ENCODE results near the gene INF2. TPM values are rescaled to one million over a fixed set of nuclear protein-coding genes. Genes with fewer than 3 reads are reported as not detected.

Gene INF2
- total RNA-seq, 1 donor from 2014 or later = 26.6 TPM

DNA sequence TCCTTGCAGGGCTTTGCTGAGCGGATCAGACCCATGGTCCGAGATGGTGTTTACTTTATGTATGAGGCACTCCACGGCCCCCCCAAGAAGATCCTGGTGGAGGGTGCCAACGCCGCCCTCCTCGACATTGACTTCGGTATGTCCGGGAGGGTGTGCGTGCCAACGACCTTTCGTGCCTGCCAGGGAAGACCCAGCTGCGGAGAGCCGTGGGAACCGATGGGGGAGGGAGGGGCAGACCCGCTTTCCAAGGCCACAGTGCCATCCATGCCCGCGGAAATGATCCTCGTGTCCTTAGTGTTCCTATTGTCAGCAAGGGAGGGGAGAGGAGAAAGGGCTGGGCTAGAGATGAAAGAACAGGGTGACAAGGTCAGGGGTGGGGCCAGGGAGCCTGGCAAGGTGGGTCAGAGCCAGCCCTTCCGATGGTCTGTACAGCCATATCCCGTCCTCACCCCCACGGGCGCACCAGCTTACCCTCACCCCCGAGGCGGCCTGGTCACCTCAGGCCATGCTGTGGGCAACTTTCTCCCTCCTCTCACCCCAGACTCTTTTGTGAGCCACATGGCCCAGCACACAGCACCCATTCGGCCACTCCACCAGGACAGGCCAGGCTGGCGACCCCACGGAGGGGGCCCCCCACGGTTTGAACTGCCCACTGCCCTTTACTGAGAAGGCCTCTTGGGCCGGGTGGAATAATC lies 51.8 kb downstream of the INF2 start:
- Histone ChIP-seq H3K36me3 (ENCODE audit: control insufficient read depth, insufficient read depth, low read length) (peaks cover 31% of the 10 kb centered on the region), H3K27me3 (ENCODE audit: control insufficient read depth, insufficient read depth, low read length) (no peaks in the 10 kb centered on the region), H3K4me3 (ENCODE audit: low read depth, low read length) (no peak overlapping the region)
- DNase-seq (ENCODE audit: low read depth) (no peak), FAIRE-seq (no peak)
- TF ChIP-seq, protein P1, sequence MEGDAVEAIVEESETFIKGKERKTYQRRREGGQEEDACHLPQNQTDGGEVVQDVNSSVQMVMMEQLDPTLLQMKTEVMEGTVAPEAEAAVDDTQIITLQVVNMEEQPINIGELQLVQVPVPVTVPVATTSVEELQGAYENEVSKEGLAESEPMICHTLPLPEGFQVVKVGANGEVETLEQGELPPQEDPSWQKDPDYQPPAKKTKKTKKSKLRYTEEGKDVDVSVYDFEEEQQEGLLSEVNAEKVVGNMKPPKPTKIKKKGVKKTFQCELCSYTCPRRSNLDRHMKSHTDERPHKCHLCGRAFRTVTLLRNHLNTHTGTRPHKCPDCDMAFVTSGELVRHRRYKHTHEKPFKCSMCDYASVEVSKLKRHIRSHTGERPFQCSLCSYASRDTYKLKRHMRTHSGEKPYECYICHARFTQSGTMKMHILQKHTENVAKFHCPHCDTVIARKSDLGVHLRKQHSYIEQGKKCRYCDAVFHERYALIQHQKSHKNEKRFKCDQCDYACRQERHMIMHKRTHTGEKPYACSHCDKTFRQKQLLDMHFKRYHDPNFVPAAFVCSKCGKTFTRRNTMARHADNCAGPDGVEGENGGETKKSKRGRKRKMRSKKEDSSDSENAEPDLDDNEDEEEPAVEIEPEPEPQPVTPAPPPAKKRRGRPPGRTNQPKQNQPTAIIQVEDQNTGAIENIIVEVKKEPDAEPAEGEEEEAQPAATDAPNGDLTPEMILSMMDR (IDR thresholded peaks at IDR 0.05; ENCODE audit: insufficient read depth, low read length, severe bottlenecking) = no peak

DNA sequence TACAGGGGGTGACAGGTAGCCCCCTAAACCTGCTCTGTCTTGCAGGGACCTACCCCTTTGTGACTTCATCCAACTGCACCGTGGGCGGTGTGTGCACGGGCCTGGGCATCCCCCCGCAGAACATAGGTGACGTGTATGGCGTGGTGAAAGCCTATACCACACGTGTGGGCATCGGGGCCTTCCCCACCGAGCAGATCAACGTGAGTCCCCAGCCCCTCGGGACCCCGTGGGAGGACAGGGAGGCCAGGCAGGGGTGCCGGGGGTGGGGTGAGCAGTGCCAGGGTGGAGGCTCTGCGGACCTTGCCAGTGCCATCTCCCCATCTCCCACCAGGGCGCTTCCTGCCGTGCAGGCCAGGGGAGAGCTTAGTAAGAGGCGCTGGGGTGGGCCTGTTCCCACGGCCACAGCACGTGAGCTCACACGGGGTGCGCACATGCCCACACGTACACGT lies 52.4 kb downstream of the INF2 start:
- DNase-seq (ENCODE audit: low read depth) (no peak), FAIRE-seq (no peak)
- TF ChIP-seq, protein P1 (IDR thresholded peaks at IDR 0.05; ENCODE audit: insufficient read depth, low read length, severe bottlenecking) = no peak
- Histone ChIP-seq H3K4me3 (ENCODE audit: low read depth, low read length) (no peak overlapping the region), H3K36me3 (ENCODE audit: control insufficient read depth, insufficient read depth, low read length) (peaks cover 30% of the 10 kb centered on the region), H3K27me3 (ENCODE audit: control insufficient read depth, insufficient read depth, low read length) (no peaks in the 10 kb centered on the region)

DNA sequence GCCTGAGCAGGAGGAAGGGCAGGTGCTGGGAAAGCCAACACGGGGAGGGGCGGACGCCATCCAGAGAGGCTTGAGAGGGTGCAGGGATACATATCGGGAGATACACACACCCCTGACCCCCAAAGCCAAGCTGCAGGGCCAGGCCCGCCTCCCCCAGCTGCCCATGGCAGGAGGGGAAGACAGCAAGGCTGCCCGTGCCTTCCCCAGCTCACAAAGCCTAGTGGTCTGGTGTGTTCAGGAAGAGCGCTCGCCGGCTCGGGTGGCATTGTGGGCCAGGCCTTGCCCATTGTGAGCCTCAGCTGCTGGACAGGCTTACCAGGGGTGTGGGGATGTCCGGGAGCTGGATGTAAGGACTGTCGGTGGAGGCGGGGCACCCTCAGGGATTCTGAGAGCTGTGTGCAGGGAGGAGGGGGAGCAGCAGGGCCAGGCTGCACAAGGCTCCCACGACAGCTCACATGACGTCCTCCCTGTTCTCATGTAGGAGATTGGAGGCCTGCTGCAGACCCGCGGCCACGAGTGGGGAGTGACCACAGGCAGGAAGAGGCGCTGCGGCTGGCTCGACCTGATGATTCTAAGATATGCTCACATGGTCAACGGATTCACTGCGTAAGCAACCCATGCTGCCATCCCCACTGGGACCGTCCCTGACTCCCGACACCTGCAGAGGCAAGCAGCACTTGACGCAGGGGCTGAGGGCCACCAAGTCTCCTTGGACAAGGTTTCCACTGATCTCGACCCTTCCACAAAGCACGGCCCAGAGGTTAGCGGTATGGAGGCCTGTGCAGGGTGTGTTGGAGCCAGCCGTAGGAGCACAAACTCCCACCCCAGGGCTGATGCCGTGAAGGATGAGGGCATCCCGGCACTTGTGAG lies 53.4 kb downstream of the INF2 start:
- FAIRE-seq = no peak
- no peak for DNase-seq (ENCODE audit: low read depth)
- H3K27me3 ChIP-seq (ENCODE audit: control insufficient read depth, insufficient read depth, low read length) = no peaks in the 10 kb centered on the region
- peaks cover 28% of the 10 kb centered on the region for H3K36me3 ChIP-seq (ENCODE audit: control insufficient read depth, insufficient read depth, low read length)
- TF ChIP-seq, protein P1 (IDR thresholded peaks at IDR 0.05; ENCODE audit: insufficient read depth, low read length, severe bottlenecking) = no peak
- no peak overlapping the region for H3K4me3 ChIP-seq (ENCODE audit: low read depth, low read length)

DNA sequence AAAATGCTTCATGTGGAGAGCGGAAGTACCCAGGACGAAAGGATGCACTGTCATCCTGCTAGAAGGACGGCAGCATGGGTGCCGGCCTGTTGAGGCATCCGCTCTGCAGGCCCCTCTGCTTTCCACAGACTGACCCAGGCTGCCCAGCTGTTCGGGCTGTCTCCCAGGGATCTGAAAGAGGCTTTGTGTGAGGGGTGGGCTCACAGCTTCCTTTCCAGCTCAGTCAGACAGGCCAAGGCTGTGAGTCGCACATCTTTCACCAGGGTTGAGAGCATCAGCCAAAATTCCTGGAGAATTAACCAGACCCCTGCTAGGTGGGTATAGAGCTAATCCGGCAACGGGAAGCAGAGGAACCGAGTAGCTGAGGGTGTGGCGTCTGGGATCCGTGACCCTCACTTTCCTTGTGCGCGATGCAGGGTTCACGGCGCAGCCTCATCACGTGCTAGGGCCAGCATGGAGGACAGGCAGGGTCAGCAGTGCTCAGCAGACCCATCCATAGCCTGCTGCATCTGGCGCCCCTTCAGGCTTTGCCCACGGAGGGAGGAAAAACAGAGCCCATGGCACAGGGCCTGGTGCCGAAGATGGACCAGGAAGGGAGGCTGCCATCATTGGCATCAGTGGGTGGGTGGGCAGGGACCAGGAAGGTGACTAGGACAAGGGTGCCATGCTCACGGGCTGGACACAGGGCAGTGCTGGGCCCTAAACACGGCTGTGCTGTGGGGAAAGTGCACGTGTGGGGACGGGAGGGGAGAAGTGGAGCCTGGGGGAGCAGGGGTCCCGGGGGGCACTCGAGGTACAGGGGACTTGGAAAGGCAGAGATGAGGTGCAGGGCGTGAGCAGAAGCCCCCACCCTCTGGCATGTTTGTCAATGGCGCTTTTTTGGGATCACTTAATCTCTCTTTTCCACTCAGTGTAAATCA lies 54.3 kb downstream of the INF2 start:
- Histone ChIP-seq H3K27me3 (ENCODE audit: control insufficient read depth, insufficient read depth, low read length) (no peaks in the 10 kb centered on the region), H3K36me3 (ENCODE audit: control insufficient read depth, insufficient read depth, low read length) (peaks cover 23% of the 10 kb centered on the region), H3K4me3 (ENCODE audit: low read depth, low read length) (no peak overlapping the region)
- FAIRE-seq (no peak), DNase-seq (ENCODE audit: low read depth) (peak; percentile 73)
- TF ChIP-seq, protein P1 (IDR thresholded peaks at IDR 0.05; ENCODE audit: insufficient read depth, low read length, severe bottlenecking) = no peak

DNA sequence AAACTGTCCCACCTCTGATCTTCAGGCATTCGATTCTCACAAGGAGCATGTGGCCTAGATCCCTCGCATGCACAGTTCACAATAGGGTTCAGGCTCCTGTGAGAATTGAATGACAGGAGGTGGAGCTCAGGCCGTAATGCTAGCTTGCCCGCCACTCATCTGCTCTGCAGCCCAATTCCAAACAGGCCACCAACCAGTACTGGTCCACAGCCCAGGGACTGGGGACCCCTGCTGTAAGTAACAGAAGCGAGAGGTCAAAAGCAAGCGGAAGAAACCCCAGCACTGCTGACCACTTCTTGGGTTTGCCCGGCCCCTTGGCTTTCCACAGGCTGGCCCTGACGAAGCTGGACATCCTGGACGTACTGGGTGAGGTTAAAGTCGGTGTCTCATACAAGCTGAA lies 55.1 kb downstream of the INF2 start:
- DNase-seq (ENCODE audit: low read depth) = no peak
- no peak for FAIRE-seq

More for the DNA sequence above, 55.1 kb downstream of the INF2 start:
- Histone ChIP-seq H3K4me3 (ENCODE audit: low read depth, low read length) (no peak overlapping the region), H3K36me3 (ENCODE audit: control insufficient read depth, insufficient read depth, low read length) (peaks cover 20% of the 10 kb centered on the region), H3K27me3 (ENCODE audit: control insufficient read depth, insufficient read depth, low read length) (no peaks in the 10 kb centered on the region)
- TF ChIP-seq, protein P1 (IDR thresholded peaks at IDR 0.05; ENCODE audit: insufficient read depth, low read length, severe bottlenecking) = no peak
